Natural killer cell (primary cell): ENCODE measurements around the gene AP1S2. TPM values are rescaled to one million over a fixed set of nuclear protein-coding genes. Genes with fewer than 3 reads are reported as not detected.

Source experiments
- ATAC-seq, 3 donors: fragments of 150-1000 bp in 2 of 3; fragments of 200-7000 bp in 1 of 3; cut with Tn5 transposase; 1 replicate in 1 of 3; 2 replicates in 2 of 3; pipeline ENCODE4 v1.10.0; 2021; ENCODE audit warnings: mild to moderate bottlenecking in 2 of 3, moderate library complexity in 2 of 3
- DNase-seq, 2 donors: peaks; one replicate each; pipeline versions ENCODE4 v3.0.0 to v3.0.0-alpha.2; 2013 to 2021; ENCODE audit warnings: mixed read lengths in 1 of 2
- H3K27ac ChIP-seq: one replicate; pipeline ENCODE4 v1.5.1; 2013; ENCODE audit warnings: mild to moderate bottlenecking, low read length
- H3K27me3 ChIP-seq: one replicate; pipeline ENCODE4 v1.6.1; 2013; ENCODE audit warnings: low read length; ENCODE audit not compliant: control insufficient read depth, insufficient read depth
- H3K36me3 ChIP-seq: one replicate; pipeline ENCODE4 v1.6.1; 2013; ENCODE audit warnings: low read length; ENCODE audit not compliant: control insufficient read depth, insufficient read depth
- H3K4me1 ChIP-seq: one replicate; pipeline ENCODE4 v1.6.1; 2013; ENCODE audit warnings: low read length; ENCODE audit not compliant: control insufficient read depth, insufficient read depth
- H3K4me3 ChIP-seq: one replicate; pipeline ENCODE4 v1.5.1; 2013; ENCODE audit warnings: low read length
- H3K9me3 ChIP-seq: one replicate; pipeline ENCODE4 v1.6.1; 2013; ENCODE audit warnings: low read length; ENCODE audit not compliant: control insufficient read depth, insufficient read depth
- H3K27ac Mint-ChIP-seq, 2 donors: one replicate each; pipeline ENCODE4 v1.8.0; 2022; ENCODE audit warnings: mild to moderate bottlenecking in 2 of 2, mixed read lengths in 2 of 2, moderate library complexity in 1 of 2
- H3K27me3 Mint-ChIP-seq, 2 donors: one replicate each; pipeline ENCODE4 v1.8.0; 2022; ENCODE audit warnings: low read depth in 2 of 2, mixed read lengths in 2 of 2
- H3K36me3 Mint-ChIP-seq: one replicate; pipeline ENCODE4 v1.8.0; 2022; ENCODE audit warnings: mixed read lengths
- H3K4me1 Mint-ChIP-seq, 2 donors: one replicate each; pipeline ENCODE4 v1.8.0; 2022; ENCODE audit warnings: mixed read lengths in 2 of 2
- H3K4me3 Mint-ChIP-seq: one replicate; pipeline ENCODE4 v1.8.0; 2022; ENCODE audit warnings: mild to moderate bottlenecking, moderate library complexity, mixed read lengths
- H3K9me3 Mint-ChIP-seq, 2 donors: one replicate each; pipeline ENCODE4 v1.8.0; 2022; ENCODE audit warnings: mixed read lengths in 2 of 2
- whole genome bisulfite sequencing: methylation state at CpG from one replicate; pipeline ENCODE4 v1.1.7; 2013; ENCODE audit warnings: missing lambda C conversion rate; ENCODE audit not compliant: insufficient coverage; 5-methylcytosine and 5-hydroxymethylcytosine counted together
- intact Hi-C: fragments of 100-400 bp; cut with micrococcal nuclease; formaldehyde crosslinking; loops from one replicate; pipeline ENCODE4 v1.14.2; 2022
- total RNA-seq, 4 donors: library from RNA; stranded (reverse); fragments of 120-200 nt in 1 of 4; gene quantifications; one replicate each; pipeline versions ENCODE4 v1.2.3 to v1.2.4, GENCODE V29; 2013 to 2022
- TF ChIP-seq, protein P1 (sequence below): fragments of 200-600 bp; IDR thresholded peaks from one replicate; pipeline ENCODE4 v1.8.0; 2022; ENCODE audit warnings: antibody characterized with exemption

Gene AP1S2
- total RNA-seq, 3 donors from 2014 or later (not counting 1 experiment from before 2014, with no cell fraction given), result 21.0 to 30.8 (median 25.9) TPM

DNA sequence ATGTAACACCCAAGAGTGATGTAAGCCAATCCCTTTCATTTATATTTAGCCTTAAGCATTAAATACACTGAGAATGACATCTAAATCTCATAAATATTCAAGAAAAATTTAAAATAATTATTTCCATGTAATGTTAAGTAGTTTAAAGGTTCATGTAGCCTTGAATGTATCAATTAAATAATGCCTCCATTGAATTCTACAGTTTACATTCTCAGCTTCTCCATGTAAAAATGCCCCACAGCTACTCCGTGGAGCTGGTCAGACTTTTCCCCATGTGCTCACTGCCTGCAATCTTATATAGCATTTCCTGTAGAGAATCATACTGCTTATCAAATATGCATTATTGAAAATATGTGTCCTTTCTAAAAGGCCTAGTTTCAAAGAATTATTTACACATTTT, 25.4 kb downstream of the AP1S2 start:
- H3K4me3 ChIP-seq, result no peak overlapping the region
- no peaks in the 10 kb centered on the region for H3K27me3 ChIP-seq
- DNase-seq, result no peak
- WGBS, result 100% methylated on average over 1 of the region's 1 CpG
- H3K9me3 ChIP-seq, result no peaks in the 10 kb centered on the region
- Mint-ChIP-seq H3K36me3 (peaks cover 15% of the 10 kb centered on the region), H3K4me3 (no peak overlapping the region), H3K4me1 (no peaks in the 10 kb centered on the region), H3K9me3 (no peaks in the 10 kb centered on the region), H3K27me3 (no peaks in the 10 kb centered on the region), H3K27ac (no peak overlapping the region)
- TF ChIP-seq, protein P1, sequence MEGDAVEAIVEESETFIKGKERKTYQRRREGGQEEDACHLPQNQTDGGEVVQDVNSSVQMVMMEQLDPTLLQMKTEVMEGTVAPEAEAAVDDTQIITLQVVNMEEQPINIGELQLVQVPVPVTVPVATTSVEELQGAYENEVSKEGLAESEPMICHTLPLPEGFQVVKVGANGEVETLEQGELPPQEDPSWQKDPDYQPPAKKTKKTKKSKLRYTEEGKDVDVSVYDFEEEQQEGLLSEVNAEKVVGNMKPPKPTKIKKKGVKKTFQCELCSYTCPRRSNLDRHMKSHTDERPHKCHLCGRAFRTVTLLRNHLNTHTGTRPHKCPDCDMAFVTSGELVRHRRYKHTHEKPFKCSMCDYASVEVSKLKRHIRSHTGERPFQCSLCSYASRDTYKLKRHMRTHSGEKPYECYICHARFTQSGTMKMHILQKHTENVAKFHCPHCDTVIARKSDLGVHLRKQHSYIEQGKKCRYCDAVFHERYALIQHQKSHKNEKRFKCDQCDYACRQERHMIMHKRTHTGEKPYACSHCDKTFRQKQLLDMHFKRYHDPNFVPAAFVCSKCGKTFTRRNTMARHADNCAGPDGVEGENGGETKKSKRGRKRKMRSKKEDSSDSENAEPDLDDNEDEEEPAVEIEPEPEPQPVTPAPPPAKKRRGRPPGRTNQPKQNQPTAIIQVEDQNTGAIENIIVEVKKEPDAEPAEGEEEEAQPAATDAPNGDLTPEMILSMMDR, result no peak
- intact Hi-C loops, result no loop called here
- H3K36me3 ChIP-seq, result peaks cover 6% of the 10 kb centered on the region
- no peak for ATAC-seq
- H3K4me1 ChIP-seq, result no peaks in the 10 kb centered on the region
- H3K27ac ChIP-seq, result no peak overlapping the region

DNA sequence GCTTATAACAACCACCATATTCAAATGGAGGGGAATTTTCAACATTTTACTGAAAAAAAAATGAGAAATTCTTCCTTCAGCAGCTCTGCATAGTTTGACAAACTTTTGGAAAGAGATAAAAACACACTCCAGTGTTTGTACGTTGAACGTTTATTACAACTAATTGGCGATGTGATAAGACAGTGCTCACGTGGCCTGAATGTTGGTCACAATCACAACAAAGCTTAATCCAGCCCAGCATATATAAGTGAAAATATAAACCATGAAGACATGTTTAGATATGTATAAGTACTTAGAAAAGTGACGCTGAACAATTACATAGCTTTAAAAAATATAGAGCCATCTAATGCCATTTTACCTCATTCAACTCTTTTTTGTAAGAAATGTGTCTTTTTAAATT, 28.7 kb downstream of the AP1S2 start:
- Histone ChIP-seq H3K27me3 (no peaks in the 10 kb centered on the region), H3K27ac (no peak overlapping the region), H3K4me3 (no peak overlapping the region), H3K9me3 (no peaks in the 10 kb centered on the region), H3K36me3 (peaks cover 9% of the 10 kb centered on the region), H3K4me1 (no peaks in the 10 kb centered on the region)
- H3K9me3 Mint-ChIP-seq, result no peaks in the 10 kb centered on the region
- no peaks in the 10 kb centered on the region for H3K27me3 Mint-ChIP-seq
- no peak overlapping the region for H3K4me3 Mint-ChIP-seq
- no peak for ATAC-seq
- no peak overlapping the region for H3K27ac Mint-ChIP-seq
- H3K4me1 Mint-ChIP-seq, result no peaks in the 10 kb centered on the region
- intact Hi-C loops, result no loop called here
- WGBS, result 92% methylated on average over 3 of the region's 5 CpGs
- peaks cover 25% of the 10 kb centered on the region for H3K36me3 Mint-ChIP-seq
- no peak for DNase-seq
- TF ChIP-seq, protein P1, result no peak

DNA sequence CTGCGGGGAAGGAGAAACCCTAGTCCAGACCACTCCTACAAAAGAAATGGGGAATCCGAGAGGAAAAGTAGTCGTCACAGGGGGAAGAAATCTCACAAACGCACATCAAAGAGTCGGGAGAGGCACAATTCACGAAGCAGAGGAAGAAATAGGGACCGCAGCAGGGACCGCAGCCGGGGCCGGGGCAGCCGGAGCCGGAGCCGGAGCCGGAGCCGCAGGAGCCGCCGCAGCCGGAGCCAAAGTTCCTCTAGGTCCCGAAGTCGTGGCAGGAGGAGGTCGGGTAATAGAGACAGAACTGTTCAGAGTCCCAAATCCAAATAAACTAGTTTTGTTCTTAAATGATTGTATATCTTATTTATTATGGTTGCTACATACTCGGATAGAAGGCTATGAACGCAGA, 31.7 kb downstream of the AP1S2 start:
- Histone ChIP-seq H3K4me1 (no peaks in the 10 kb centered on the region), H3K36me3 (peaks cover 15% of the 10 kb centered on the region), H3K27ac (no peak overlapping the region), H3K27me3 (no peaks in the 10 kb centered on the region), H3K4me3 (no peak overlapping the region), H3K9me3 (no peaks in the 10 kb centered on the region)
- TF ChIP-seq, protein P1, result no peak
- H3K9me3 Mint-ChIP-seq, result no peaks in the 10 kb centered on the region
- peaks cover 10% of the 10 kb centered on the region for H3K36me3 Mint-ChIP-seq
- DNase-seq (no peak), ATAC-seq (no peak)
- no peaks in the 10 kb centered on the region for H3K27me3 Mint-ChIP-seq
- intact Hi-C loops, result no loop called here
- H3K27ac Mint-ChIP-seq, result no peak overlapping the region
- H3K4me3 Mint-ChIP-seq, result no peak overlapping the region
- WGBS, result 97% methylated on average over 15 of the region's 23 CpGs
- H3K4me1 Mint-ChIP-seq, result no peaks in the 10 kb centered on the region
